GM12872 (cell line): ENCODE measurements around the gene PEPD.

Source experiments
- CTCF ChIP-seq: IDR thresholded peaks from 3 replicates; pipeline ENCODE4 v1.5.1; 2011; ENCODE audit warnings: low read depth, mild to moderate bottlenecking, low read length, moderate library complexity; ENCODE audit not compliant: insufficient read depth

PEPD gene

GRCh38 chr19:33500991-33501390 lies 20.6 kb downstream of the PEPD start:
- no peak for TF ChIP-seq CTCF

GRCh38 chr19:33500586-33500985 lies 21.0 kb downstream of the PEPD start:
- no peak for TF ChIP-seq CTCF

GRCh38 chr19:33499671-33500506 lies 21.7 kb downstream of the PEPD start:
- TF ChIP-seq CTCF = no peak

- no peak for TF ChIP-seq CTCF
Observed at GRCh38 chr19:33499248-33499647, 22.3 kb downstream of the PEPD start.

GRCh38 chr19:33498391-33499000 lies 23.1 kb downstream of the PEPD start:
- TF ChIP-seq CTCF = no peak

- TF ChIP-seq CTCF = no peak
Observed at GRCh38 chr19:33497778-33498175, 23.8 kb downstream of the PEPD start.

- no peak for TF ChIP-seq CTCF
Observed at GRCh38 chr19:33497131-33497777, 24.3 kb downstream of the PEPD start.
